HepG2 (cell line): Measurements from ENCODE around the gene PXT1. TPM values are rescaled to one million over a fixed set of nuclear protein-coding genes. Genes with fewer than 3 reads are reported as not detected.

ENCODE experiments used
- ATAC-seq: fragments of 200-7000 bp; cut with Tn5 transposase; 3 replicates; pipeline ENCODE4 v1.9.1; 2020; ENCODE audit warnings: mild to moderate bottlenecking, moderate library complexity
- BruUV-seq: library from RNA; stranded (reverse); fragments of 400-500 nt; replicated peaks from 2 replicates; lab custom pipeline; 2021; lab: Mats Ljungman, UMichigan
- CTCF ChIA-PET: fragments of 300-600 bp; formaldehyde crosslinking; extraction: SDS; loops from one replicate; lab custom pipeline; 2021; ENCODE audit warnings: low total read pairs, inconsistent platforms, low intra/inter-chr PET ratio; lab: Yijun Ruan, JAX
- POLR2A ChIA-PET: fragments of 350-600 bp; sonication (Branson Sonifier 250); formaldehyde crosslinking; loops from one replicate; lab custom pipeline; 2020; ENCODE audit warnings: antibody characterized with exemption, inconsistent platforms; lab: Yijun Ruan, JAX
- DNase-seq: peaks from one replicate; pipeline ENCODE4 v3.0.0-alpha.2; 2015; ENCODE audit warnings: low spot score
- FAIRE-seq: peaks from 3 replicates; lab custom pipeline; 2011; peaks lifted over from hg19 to GRCh38; lab: Jason Lieb, UNC
- H2AFZ ChIP-seq: one replicate; pipeline ENCODE4 v1.6.1; 2011; ENCODE audit warnings: low read length, inconsistent platforms
- H3K27ac ChIP-seq: fragments of 300-600 bp; 3 replicates; pipeline ENCODE4 v1.8.0; 2011; ENCODE audit warnings: mixed run types, mild to moderate bottlenecking, mixed read lengths, low read length, inconsistent platforms; ENCODE audit not compliant: insufficient read depth; ENCODE audit errors: extremely low read length
- H3K27me3 ChIP-seq, 2 experiments: fragments of 200-600 bp in 1 of 2; 2 replicates in 1 of 2; 3 replicates in 1 of 2; pipeline versions ENCODE4 v1.6.0 to v1.8.0; 2011; ENCODE audit warnings: low read length in 2 of 2, mild to moderate bottlenecking in 2 of 2, moderate library complexity in 2 of 2, inconsistent platforms in 1 of 2; ENCODE audit not compliant: insufficient read depth in 2 of 2, control insufficient read depth in 1 of 2
- H3K36me3 ChIP-seq, 2 experiments: fragments of 200-600 bp in 1 of 2; replicated peaks in 1 of 2; 2 replicates in 1 of 2; 3 replicates in 1 of 2; pipeline versions ENCODE4 v1.5.1 to v1.8.0; 2011; ENCODE audit warnings: low read length in 2 of 2, inconsistent platforms in 1 of 2; ENCODE audit not compliant: insufficient read depth in 2 of 2, control insufficient read depth in 1 of 2
- H3K4me1 ChIP-seq: 2 replicates; pipeline ENCODE4 v1.5.1; 2012; ENCODE audit warnings: low read length, inconsistent platforms; ENCODE audit not compliant: insufficient read depth
- H3K4me2 ChIP-seq: 2 replicates; pipeline ENCODE4 v1.6.0; 2011; ENCODE audit warnings: low read depth, low read length, inconsistent platforms
- H3K4me3 ChIP-seq, 3 experiments: fragments of 200-600 bp in 1 of 3; sonication (generic), shearing (Covaris generic) in 1 of 3; replicated peaks in 1 of 3; 2 replicates each; pipeline ENCODE4 v1.5.1; 2011 to 2016; ENCODE audit warnings: low read length in 3 of 3, inconsistent platforms in 2 of 3, low read depth in 2 of 3, mild to moderate bottlenecking in 2 of 3, control low read depth in 1 of 3, mixed read lengths in 1 of 3; ENCODE audit not compliant: insufficient read depth in 1 of 3
- H3K79me2 ChIP-seq: one replicate; pipeline ENCODE4 v1.6.1; 2011; ENCODE audit warnings: low read length, inconsistent platforms; ENCODE audit not compliant: insufficient read depth
- H3K9ac ChIP-seq: 2 replicates; pipeline ENCODE4 v1.6.0; 2011; ENCODE audit warnings: mild to moderate bottlenecking, low read depth, low read length, inconsistent platforms; ENCODE audit not compliant: insufficient read depth
- H3K9me3 ChIP-seq: 2 replicates; pipeline ENCODE4 v1.5.1; 2012; ENCODE audit warnings: mild to moderate bottlenecking, low read length
- H4K20me1 ChIP-seq: 2 replicates; pipeline ENCODE4 v1.6.0; 2011; ENCODE audit warnings: inconsistent platforms, mild to moderate bottlenecking, low read length, moderate library complexity; ENCODE audit not compliant: insufficient read depth
- FIP1L1 ChIP-seq: fragments of 200-400 bp; formaldehyde crosslinking; IDR thresholded peaks from 2 replicates; pipeline ENCODE4 v1.6.1; 2018; ENCODE audit warnings: low read depth, mild to moderate bottlenecking, low read length, moderate library complexity, borderline replicate concordance; ENCODE audit not compliant: insufficient read depth
- HIC2 ChIP-seq: sonication (generic); formaldehyde crosslinking; IDR thresholded peaks from 2 replicates; pipeline ENCODE4 v1.9.0; 2022; ENCODE audit warnings: low read depth, missing genetic modification reagents
- HMGA1 ChIP-seq: sonication (generic); formaldehyde crosslinking; conservative IDR thresholded peaks from 2 replicates; pipeline ENCODE4 v1.4.0; 2020; ENCODE audit warnings: missing genetic modification reagents
- IKZF4 ChIP-seq: sonication (generic); formaldehyde crosslinking; IDR thresholded peaks from 2 replicates; pipeline ENCODE4 v1.5.1; 2020; ENCODE audit warnings: borderline replicate concordance, mild to moderate bottlenecking, low read depth, missing genetic modification reagents; ENCODE audit errors: not compliant biosample characterization
- KAT8 ChIP-seq: IDR thresholded peaks from 2 replicates; pipeline ENCODE4 v1.6.1; 2016; ENCODE audit warnings: missing genetic modification reagents, missing compliant biosample characterization
- MED8 ChIP-seq: sonication (generic); formaldehyde crosslinking; IDR thresholded peaks from 2 replicates; pipeline ENCODE4 v1.8.1; 2023; ENCODE audit warnings: mild to moderate bottlenecking, missing genetic modification reagents; ENCODE audit not compliant: insufficient replicate concordance
- NFYC ChIP-seq: IDR thresholded peaks from 2 replicates; pipeline ENCODE4 v1.6.1; 2016; ENCODE audit warnings: missing genetic modification reagents, missing compliant biosample characterization
- REL ChIP-seq: sonication (generic); formaldehyde crosslinking; conservative IDR thresholded peaks from 2 replicates; pipeline ENCODE4 v1.8.0; 2022; ENCODE audit warnings: mild to moderate bottlenecking, missing genetic modification reagents, moderate library complexity
- REST ChIP-seq, 2 experiments: IDR thresholded peaks; 2 replicates each; pipeline ENCODE4 v1.6.1; 2011 to 2012; ENCODE audit warnings: low read length in 2 of 2, borderline replicate concordance in 1 of 2, low read depth in 1 of 2, mild to moderate bottlenecking in 1 of 2, moderate library complexity in 1 of 2
- SMYD3 ChIP-seq: sonication (generic); formaldehyde crosslinking; IDR thresholded peaks from 2 replicates; pipeline ENCODE4 v1.8.1; 2023; ENCODE audit warnings: mild to moderate bottlenecking, missing genetic modification reagents
- SRF ChIP-seq: IDR thresholded peaks from 2 replicates; pipeline ENCODE4 v1.6.1; 2011; ENCODE audit warnings: mild to moderate bottlenecking, low read depth, low read length, moderate library complexity
- ZNF280B ChIP-seq: sonication (generic); formaldehyde crosslinking; IDR thresholded peaks from 2 replicates; pipeline ENCODE4 v1.5.0; 2020; ENCODE audit warnings: missing genetic modification reagents, mild to moderate bottlenecking, borderline replicate concordance
- ZNF337 ChIP-seq: sonication (generic); formaldehyde crosslinking; IDR thresholded peaks from 2 replicates; pipeline ENCODE4 v1.5.1; 2020; ENCODE audit warnings: missing genetic modification reagents, low read depth, mild to moderate bottlenecking, borderline replicate concordance
- ZNF33B ChIP-seq: sonication (generic); formaldehyde crosslinking; IDR thresholded peaks from 2 replicates; pipeline ENCODE4 v1.5.1; 2020; ENCODE audit warnings: mild to moderate bottlenecking, missing genetic modification reagents
- ZNF570 ChIP-seq: sonication (generic); formaldehyde crosslinking; IDR thresholded peaks from 2 replicates; pipeline ENCODE4 v1.4.0; 2020; ENCODE audit warnings: mild to moderate bottlenecking, missing genetic modification reagents, borderline replicate concordance
- ZNF615 ChIP-seq: sonication (generic); formaldehyde crosslinking; IDR thresholded peaks from 2 replicates; pipeline ENCODE4 v1.5.0; 2020; ENCODE audit warnings: mild to moderate bottlenecking, missing genetic modification reagents, borderline replicate concordance
- ZNF879 ChIP-seq: sonication (generic); formaldehyde crosslinking; IDR thresholded peaks from 2 replicates; pipeline ENCODE4 v1.8.1; 2023; ENCODE audit warnings: missing genetic modification reagents
- WGBS: methylation state at CpG from one replicate; pipeline ENCODE4 v1.1.6; 2017; ENCODE audit warnings: low lambda C conversion rate; 5-methylcytosine and 5-hydroxymethylcytosine counted together
- in situ Hi-C: cut with HindIII; loops from 2 replicates; pipeline ENCODE4 v1.10.0; 2017; ENCODE audit warnings: low pct_unique_long_range_greater_than_20kb; ENCODE audit not compliant: extremely low pct_ligation_motif_present
- intact Hi-C: fragments of 100-400 bp; cut with micrococcal nuclease; formaldehyde crosslinking; loops from one replicate; pipeline ENCODE4 v1.10.0; 2022; ENCODE audit not compliant: unreplicated experiment
- polyA plus RNA-seq, 8 experiments: library from polyadenylated mRNA; depleted of rRNA in 3 of 8; stranded (reverse) in 7 of 8; unstranded in 1 of 8; fragments of >200 nt; fragmentation: Illumina TruSeq in 4 of 8; extraction: Trizol in 4 of 8; gene quantifications; 2 replicates each; pipeline versions ENCODE4 v1.2.1 to v1.2.3, GENCODE V29; 2011 to 2016; ENCODE audit warnings: low read depth in 4 of 8, missing spikeins in 1 of 8, mixed read lengths in 1 of 8; ENCODE audit not compliant: insufficient read depth in 1 of 8
- total RNA-seq, 5 experiments: library from RNA; depleted of rRNA; stranded (reverse); fragments of >200 nt; fragmentation: Illumina TruSeq; extraction: Trizol; gene quantifications; 2 replicates each; pipeline ENCODE4 v1.2.3, GENCODE V29; 2016; ENCODE audit warnings: low read depth in 1 of 5

The PXT1 gene
- total and polyA plus RNA-seq, 2 of the 13 experiments (the other 11 are each of a cell fraction or from before 2014, with no cell fraction given) = 0.04 TPM; not detected in 1

- POLR2A ChIA-PET = interaction anchor here (0.5 kb wide), 1 partner anchor 131 kb away, joined by 3 read pairs; no protein-coding TSS in a partner anchor
- H3K4me2 ChIP-seq = no peak overlapping the region
- FAIRE-seq (no peak), DNase-seq (no peak), ATAC-seq (no peak)
- CTCF ChIA-PET = no interaction called here
- H3K36me3 ChIP-seq = peaks cover 9 to 42% of the 10 kb centered on the region in 2 experiments
- H3K4me1 ChIP-seq = no peaks in the 10 kb centered on the region
- no peaks in the 10 kb centered on the region for H4K20me1 ChIP-seq
- H3K4me3 ChIP-seq = no peak overlapping the region
- intact Hi-C loops (no loop called here), in situ Hi-C loops (no loop called here)
- H3K79me2 ChIP-seq = no peaks in the 10 kb centered on the region
- BruUV-seq = no TSS peak
- H3K27ac ChIP-seq = no peak overlapping the region
- 92% methylated on average over 2 of the region's 2 CpGs for WGBS
- no peaks in the 10 kb centered on the region for H3K27me3 ChIP-seq
- no peaks in the 10 kb centered on the region for H3K9me3 ChIP-seq
- no peak overlapping the region for H3K9ac ChIP-seq
- no peak overlapping the region for H2AFZ ChIP-seq
- TF ChIP-seq ZNF570 (CRISPR knock-in tag) (no peak), FIP1L1 (no peak), SMYD3 (CRISPR knock-in tag) (no peak), NFYC (no peak), ZNF337 (CRISPR knock-in tag) (no peak), HMGA1 (CRISPR knock-in tag) (no peak), KAT8 (CRISPR knock-in tag) (no peak), REL (CRISPR knock-in tag) (no peak), HIC2 (CRISPR knock-in tag) (no peak), ZNF615 (CRISPR knock-in tag) (no peak), MED8 (no peak), IKZF4 (CRISPR knock-in tag) (no peak), ZNF879 (CRISPR knock-in tag) (no peak), ZNF33B (no peak), ZNF280B (no peak), SRF (no peak), REST (IDR thresholded peaks at IDR 0.05; ENCODE audit: borderline replicate concordance in 1 of 2, low read depth in 1 of 2, low read length in 2 of 2) (no peak)
These were observed 35.4 kb upstream of the PXT1 start for GRCh38 chr6:36478051-36478526.
